KG1 (cell line): Measurements from ENCODE around the gene SPG11.
"Not testable (repeated sequence)": the region's sequence is repeated elsewhere in the genome, so short reads cannot be mapped to it uniquely, and the experiment has no call there.

Experiments used
- DNase-seq: peaks from one replicate; lab custom pipeline; 2025; lab: John Stamatoyannopoulos, UW

Gene SPG11

DNA sequence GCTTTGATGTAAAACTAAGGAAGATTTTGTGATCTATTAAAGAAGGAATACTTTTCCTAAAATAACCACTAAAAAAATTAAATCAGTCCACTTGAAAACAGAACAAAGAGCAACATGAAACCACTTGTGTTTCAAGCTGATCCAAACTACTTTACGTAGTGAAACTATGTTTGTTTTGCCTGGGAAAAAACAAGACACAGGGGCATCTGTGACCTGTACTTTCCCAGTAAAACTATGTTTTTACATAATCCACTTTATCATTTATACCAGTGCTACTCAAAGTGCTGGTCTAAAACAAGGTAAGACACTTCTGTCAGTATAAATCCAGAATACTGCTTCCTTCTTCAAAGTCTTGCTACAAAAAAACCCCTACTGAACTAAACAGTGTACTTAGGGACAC, 56.7 kb downstream of the SPG11 start:
- no peak for DNase-seq

DNA sequence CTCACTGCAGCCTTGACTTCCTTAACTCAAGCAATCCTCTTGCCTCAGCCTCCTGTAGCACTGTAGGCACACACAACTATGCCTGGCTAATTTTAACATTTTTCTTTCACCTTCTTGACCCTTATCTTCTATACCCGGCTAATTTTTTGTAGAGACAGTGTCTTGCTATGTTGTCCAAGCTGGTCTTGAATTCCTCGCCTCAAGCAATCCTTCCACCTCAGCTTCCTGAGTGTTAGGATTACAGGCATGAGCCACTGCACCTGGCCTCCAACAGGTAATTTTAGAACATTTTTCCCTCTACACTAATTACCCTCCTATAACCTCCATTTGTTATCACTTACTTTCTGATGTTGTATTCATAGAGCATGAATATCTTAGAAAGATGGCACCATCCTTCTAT, 60.3 kb downstream of the SPG11 start:
- no peak for DNase-seq

DNA sequence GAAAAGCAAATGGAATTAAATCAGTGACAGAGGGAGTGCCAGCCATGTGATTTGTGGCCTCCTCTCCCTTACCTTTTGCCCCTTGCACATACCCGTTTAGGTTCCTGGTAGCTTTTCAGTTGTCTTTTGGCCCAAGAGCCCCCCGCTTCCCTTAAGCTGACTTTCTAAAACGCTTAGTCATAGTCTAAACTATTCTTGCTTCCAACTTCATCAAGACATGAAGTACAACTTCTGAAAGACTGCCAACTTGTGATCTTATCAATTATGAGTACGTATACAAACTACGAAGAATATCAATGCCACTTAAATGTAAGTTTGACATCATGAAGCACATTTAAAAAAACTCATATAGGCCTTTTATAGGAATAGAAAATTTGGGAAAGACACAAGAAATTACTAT, 64.6 kb downstream of the SPG11 start:
- no peak for DNase-seq

DNA sequence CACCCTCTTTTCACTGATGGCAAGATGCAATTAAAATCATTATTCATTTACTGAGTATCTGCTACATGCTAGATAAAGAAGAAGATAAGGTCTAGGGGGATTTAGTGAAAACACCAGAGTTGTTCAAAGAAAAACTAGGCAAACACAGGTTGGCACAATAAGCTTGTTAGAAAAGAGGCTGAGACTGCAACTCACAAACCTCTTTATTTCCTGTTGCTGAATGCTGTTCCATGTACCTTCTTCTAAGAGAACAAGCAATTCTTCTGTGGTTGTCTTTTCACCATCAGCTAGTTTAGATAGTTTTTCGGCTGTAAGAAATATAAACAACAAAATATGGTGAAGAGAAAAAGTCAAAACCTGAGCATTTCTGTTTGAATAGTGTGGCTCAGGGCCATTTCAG, 65.4 kb downstream of the SPG11 start:
- DNase-seq, result no peak

DNA sequence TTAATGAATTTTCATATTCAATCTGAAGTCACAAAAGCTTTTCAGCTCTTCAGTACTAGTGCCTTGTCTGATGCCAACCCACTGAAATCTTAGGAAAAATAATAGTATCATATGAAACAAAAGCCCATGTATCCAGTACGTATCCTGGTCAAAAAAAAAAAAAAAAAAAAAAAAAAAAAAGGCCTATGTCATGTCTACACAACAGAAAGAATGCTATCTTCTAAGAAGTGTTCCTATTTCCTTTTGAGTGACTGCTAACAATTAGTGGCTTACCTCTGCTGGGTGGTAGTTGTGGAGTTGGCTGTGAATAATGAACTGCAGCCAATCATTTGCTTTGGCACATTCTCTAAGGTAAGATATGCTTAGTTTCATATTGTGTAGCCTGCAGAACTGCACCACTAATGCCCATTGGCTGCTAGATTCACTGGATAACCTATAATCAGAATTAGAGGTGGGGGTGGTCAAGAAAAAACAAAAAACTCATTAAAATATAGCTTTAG, 66.9 kb downstream of the SPG11 start:
- no peak for DNase-seq

DNA sequence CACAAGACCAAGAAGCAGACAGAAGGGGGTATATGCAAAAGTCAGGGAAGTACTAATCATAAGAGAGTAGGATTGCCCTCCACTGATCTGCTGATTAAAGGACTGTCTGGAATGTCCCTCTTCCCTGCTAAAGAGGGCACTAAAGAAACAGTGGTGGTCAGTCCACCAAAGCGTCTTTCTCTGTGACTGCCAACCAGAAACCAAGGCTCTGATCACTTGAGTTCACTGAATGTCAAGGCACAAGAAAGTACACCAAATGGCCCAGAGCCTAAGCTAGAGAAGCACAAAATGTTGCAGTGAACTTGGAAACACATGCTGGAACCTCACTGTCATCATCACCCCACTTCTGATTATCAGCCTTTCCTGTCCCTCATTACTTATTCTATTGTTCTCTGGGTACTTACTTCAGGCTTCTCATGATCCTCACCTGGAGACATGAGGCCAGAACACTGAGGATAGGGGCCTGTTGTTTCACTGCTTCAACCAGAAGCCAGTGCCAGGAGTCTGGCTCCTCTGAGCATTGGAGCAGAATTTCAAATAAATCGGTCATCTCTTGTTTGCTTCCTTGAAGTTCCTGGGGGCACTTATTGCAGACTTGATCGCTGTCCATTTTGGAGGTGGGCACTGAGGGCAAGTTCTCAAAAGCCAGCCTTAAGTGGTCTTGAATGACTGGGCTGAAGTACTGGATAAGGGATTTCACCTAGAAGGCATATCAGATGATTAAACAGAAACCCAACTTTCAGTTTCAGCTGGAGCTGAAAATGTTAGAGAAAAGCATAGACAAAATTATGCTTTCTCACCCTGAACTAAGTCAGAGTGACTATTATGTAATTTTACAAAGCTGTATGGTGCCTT, 67.6 kb downstream of the SPG11 start:
- no peak for DNase-seq

DNA sequence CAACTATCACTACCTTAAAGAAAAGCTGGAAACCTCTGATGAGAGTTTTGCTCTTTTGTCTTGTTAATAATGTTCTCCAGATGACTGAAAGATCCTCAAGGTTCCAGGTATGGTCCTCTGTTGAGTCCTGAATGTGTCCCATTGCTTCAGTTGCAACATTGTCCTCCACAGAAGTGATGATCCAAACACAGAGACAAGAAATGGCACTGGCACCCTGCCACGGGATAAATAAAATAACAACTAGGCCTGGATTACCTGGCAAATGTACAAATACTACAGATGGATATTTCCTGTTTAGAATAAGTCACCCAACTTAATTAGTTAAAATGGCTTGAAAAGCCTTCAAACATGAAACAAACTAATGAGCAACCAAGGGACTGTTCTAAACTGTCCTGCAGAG, 68.2 kb downstream of the SPG11 start:
- no peak for DNase-seq

DNA sequence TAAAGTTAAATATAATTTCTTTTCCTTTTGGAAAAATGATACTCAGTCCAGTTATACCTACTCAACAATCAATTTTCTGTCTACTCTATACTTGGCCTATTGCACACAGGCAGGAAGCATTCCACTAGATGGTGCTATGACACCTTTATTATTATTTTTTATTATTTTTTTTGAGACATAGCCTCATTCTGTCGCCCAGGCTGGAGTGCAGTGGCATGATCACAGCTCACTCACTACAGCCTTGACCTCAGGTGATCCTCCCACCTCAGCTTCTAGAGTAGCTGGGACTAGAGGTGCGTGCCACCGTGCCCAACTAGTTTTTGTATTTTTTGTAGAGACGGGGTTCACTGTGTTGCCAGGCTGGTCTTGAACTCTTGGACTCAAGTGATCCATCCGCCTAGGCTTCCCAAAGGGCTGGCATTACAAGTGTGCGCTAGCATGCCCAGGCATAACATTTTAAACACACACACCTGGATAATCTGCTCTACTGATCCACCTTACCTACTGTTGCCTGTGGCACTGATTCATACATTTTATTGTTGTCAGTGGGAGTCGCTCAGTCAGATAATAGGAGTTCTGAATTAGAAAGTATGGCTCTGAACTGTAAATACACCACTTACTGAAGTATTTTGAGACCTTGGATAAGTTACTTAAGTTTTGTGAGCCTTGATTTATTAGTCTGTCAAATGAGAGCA, 70.3 kb downstream of the SPG11 start:
- DNase-seq, result no peak

DNA sequence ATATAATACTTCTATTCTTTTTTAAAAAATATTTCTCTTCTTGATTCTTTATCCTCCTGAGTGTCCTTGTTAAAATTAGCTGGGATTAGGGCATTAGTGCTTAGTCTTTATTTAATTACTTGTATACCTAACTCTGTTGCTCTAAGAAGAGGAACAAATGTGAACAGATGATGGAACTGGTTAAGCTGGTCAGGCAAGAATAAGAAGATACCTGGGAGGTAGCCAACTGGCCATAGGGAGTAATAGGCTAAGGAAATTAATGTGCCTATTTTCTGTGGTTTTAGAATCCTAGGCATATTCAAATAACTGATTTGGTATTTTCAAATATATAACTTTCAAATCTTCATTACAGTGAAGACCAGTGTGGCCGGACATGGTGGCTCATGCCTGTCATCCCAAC, 72.1 kb downstream of the SPG11 start:
- no peak for DNase-seq

DNA sequence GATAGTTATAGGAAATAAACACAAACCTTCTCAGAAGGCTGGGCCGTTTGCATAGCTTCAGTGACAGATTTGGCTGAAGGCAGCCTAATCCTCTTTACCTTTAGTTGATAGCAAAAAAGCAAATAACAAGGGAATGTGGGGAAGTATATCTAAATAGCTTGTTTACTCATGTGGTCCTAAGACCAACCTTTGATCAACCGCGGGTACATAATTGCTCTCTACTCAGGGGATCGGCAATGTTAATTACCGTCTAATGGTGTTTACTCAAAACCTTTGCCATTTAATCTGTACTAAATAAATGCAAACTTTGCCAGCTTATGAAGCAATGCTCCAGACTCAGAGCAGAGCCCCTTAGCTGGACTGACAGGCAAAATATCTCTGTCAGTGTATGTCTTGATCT, 74.9 kb downstream of the SPG11 start:
- no peak for DNase-seq

DNA sequence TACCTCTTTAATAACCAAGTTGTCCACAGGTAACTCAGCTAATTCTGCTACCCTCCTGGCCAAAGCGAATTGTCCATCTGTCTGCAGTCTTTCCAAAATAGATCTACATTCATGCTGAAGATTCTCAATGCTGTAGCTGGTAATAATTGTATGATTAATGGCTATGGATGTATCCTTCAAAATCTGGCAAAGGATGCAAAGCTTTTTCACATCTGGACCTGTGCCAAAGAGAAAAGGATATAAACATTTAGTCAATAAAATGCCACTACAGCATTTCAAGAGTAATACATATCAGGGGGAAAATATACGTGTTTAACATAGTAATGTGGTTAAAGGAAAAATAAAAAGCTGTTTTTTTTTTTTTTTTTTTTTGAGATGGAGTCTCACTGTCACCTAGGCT, 77.8 kb downstream of the SPG11 start:
- no peak for DNase-seq

DNA sequence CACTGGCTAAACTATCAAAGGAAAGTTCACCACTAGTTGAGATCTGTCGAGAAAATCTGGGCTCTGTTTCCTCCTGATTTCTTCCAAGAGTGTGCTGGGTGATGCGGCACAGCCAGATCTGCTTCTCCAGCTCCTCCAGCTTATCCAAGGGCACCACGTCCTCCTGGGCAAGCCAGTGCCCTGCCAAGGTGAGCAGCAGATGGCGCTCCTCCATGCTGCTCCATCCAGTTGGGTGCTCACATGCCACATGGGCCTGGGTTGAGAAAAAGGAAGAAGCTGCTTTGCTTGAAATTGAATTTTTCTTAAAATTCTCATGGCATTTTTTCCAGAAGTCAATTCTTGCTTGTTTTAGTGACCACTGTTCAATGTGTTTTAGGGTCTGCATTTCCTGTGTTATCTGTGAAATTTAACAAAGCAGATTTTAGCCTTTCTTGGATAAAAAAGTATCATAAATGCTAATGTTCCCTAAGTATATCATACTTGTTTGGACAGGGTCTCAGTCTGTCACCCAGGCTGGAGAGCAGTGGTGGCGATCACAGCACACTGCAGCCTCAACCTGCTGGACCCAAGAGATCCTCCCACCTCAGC, 79.2 kb downstream of the SPG11 start:
- no peak for DNase-seq

DNA sequence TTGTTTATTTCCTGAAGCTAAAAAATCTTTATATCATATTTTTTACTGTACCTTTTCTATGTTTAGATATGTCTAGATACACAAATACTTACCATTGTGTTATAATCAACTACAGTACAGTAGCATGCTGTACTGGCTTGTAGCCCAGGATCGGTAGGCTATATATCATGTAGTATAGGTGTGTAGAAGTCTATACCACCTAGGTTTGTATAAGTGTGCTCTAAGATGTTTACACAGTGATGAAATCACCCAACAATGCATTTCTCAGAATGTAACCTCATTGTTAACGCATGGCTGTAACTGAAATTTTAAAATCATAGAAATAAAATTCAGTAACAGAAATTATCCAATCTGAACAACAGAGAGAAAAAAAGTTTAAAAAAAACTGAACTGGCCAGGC, 83.4 kb downstream of the SPG11 start:
- DNase-seq, result no peak

DNA sequence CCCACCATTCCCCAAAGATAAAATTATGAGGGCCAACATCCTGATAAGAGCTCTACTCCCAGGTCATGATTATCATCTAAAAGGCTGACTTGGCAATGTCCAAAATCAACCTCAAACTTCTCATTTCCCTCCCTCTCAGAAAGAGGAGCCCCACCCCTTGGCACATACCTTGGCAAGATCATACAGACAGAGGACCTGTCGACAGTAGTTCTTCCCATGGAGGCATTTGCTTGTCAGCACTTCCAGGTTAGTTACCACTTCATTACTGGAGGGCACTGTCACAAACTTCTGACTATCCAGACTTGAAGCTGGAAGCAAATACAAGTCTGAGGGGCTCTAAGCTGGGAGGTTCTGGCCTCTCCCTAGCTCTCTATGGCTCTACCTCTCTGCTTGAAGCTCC, 88.7 kb downstream of the SPG11 start:
- DNase-seq, result no peak

DNA sequence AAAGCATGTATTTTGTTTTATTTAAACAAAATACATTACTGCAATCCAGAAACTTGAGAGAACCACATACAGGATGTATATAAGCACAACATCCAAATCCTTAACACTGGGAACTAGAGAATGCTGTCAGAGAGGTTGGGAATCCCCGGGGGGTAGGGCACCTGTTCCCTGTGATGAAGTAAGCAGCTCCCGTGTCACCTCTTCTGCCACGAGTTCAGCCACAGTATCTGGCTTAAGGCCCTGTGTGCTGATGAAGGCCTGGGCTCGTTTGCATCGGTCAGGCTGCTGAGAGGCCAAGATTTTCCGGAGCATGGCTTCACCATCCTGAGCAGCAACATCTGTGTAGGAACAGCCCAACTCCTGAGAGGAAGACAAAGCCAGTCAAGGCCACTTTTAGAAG, 90.1 kb downstream of the SPG11 start:
- DNase-seq, result no peak

DNA sequence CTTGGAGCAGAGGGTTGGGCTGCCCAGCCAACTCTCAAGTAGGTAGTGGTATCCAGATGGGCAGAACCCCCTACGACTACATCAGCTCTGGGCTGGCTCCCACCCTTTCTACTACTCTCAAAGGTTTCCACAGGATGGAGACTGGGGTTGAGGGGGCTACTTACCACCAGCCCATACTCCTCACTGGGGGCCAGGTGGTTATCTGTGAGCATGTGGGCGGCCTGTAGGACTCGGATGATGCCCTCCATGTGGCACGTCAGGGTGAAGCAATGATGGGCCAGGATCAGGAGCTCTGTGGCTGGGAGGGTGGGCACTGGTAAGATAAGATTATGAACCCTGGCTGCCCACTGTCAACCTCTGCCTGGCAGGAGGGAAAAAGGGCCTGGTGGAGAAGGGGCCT, 93.1 kb downstream of the SPG11 start:
- DNase-seq, result no peak

DNA sequence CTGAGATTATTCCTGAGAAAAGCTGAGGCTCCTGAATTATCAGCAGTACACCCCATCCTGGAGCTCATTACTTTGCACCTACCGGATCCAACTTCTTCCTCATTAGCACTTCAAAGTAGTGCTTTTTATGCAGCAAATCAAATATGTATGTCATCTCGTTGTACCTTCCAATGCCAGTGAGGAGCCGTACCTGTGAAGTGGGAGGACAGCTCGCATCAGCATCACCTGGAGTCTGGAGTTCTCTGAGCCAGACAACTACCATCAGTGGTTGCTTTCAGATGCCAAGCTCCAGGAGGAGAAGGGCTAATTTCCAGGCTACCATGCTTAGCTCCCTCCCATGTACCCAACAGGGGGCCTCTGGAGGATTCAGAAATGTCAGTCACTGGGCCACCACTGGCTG, 94.1 kb downstream of the SPG11 start:
- no peak for DNase-seq

DNA sequence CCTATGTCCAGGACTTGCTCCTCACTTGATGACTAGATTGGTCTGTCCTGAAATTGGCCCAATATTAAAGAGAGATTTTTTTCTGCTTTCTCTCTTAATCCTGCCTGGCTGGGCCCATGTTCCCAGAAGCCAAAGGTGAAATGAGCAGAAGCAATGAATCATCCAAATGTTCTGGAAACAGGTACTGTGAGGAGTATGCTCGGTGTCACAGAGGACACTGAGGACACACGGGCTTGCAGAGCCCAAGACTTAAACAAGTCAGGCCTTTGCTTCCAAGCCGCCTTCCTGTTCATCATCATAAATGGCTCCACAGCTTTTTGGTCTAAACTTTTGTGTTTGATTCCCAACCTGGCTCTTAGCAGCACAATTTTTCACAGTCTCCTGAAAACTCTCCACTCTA, 95.1 kb downstream of the SPG11 start:
- DNase-seq, result no peak

DNA sequence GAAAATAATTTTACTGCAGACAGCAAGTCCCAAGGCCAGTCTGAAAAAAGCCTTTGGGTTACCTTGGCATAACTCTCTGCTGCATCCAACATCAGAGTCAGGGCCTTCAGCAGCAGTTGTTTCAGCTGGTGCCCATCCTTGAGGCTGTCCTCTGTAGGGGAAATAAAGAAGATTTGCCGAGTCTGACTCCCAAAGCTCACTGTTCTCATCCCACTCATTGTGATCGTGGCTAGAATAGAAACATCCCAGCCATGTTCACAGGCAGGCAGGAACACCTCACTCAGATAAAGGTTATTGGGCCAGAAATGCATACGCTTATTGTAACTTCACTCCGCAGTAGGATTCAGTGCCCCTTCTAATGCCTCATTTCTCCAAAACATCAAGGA, 97.3 kb downstream of the SPG11 start:
- no peak for DNase-seq

DNA sequence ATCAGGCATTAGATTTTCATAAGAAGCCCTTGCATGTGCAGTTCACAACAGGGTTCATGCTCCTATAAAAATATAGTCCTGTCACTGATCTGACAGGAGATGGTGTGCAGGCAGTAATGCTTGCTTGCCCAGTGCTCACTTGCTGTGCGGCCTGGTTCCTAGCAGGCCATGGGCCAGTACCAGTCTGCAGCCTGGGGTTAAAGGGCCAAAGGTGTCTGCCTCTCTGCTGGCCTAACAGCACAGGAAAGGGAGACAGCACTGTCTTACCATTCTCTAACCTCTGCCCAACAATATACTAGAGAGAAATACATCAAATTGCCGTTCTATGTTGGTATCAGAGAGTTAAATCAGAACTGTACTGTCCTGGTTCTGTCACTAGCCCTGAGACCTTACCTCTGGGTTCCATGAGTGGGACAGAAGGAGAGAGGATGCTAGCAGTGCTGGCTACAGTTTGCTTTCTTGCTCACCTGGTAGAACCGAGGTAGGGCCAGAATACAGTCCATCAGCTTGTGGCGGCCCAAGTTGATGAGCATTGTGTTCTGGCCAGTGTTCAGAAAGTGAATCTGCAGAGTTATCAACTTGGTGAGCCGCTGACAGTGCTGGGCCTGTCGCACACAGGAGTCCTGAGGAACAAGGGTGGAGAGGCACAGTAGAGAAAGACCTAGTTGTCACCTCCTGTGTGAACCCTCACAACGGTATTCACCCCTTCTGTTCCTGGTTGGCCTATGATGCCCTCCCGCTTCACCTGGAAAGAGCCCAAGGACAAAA, 97.9 kb downstream of the SPG11 start:
- DNase-seq, result no peak

DNA sequence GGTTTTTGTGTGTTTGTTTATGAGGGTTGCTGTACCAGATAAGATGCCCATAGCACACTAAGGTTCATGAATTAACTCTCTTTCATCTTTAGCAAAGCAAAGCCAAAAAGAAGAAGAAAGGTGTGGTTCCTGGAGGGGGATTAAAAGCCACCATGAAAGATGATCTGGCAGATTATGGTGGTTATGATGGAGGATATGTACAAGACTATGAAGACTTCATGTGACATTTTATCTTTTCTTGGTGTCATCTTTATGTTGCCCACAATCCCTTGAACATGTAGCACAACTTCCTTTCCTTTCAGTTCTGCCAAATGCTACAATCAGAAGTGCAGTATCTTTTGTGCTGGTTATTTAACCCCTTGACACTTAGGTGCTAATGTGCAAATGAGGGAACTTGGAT, 102.5 kb downstream of the SPG11 start:
- DNase-seq, result not testable (repeated sequence)

DNA sequence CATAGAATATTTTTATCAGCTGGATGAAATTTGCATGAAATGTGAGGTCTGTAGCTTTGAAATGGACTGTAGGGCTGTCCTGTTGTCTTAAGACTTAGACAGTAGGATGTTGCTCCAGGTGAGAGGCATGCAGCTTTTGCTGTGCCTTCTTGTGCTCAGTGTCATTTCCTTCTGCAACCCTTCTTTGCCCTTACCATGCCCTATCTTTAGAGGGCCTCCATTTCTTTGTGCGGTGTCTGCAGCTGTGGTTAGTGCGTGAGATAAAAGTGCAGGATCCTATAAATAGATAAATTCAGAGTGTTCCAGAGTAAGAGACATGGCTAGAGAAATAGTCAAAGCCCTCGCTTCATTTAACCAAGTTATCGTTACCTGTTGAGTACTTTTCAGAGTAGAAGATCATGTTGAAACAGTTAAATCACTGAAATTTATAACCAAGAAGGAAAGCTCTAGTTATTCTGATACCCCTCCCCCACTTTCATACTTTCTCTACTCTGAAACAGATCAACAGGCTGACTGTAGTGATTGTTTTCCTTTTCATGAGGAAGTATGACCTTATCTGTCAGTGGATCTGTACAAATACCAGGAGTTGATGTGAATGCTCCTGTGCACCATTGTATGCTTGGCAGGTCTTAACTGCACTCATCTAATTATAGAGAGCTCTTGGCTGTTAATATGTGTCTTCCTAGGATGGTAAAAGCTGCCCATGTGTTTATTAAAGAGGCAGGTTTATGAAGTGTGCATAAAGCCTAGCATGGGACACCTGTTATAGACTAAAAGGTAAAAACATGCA, 108.3 kb downstream of the SPG11 start:
- no peak for DNase-seq
